Measurements from ENCODE around the gene OR5M10. TPM values are rescaled to one million over a fixed set of nuclear protein-coding genes. Genes with fewer than 3 reads are reported as not detected.

OR5M10 gene
- total and polyA plus RNA-seq, 2 donors from 2014 or later: not detected

- Histone ChIP-seq H3K4me3 (ENCODE audit: low read length in 3 of 3) (no peak overlapping the region), H3K27ac (ENCODE audit: low read depth in 2 of 2, low read length in 2 of 2) (no peak overlapping the region), H3K36me3 (ENCODE audit: control insufficient read depth in 2 of 3, insufficient read depth in 3 of 3, low read length in 3 of 3) (no peaks in the 10 kb centered on the region), H3K9ac (ENCODE audit: low read length in 3 of 3) (no peak overlapping the region), H3K9me3 (ENCODE audit: control insufficient read depth in 2 of 3, insufficient read depth in 1 of 3, low read length in 3 of 3) (no peaks in the 10 kb centered on the region), H3K27me3 (ENCODE audit: control insufficient read depth, insufficient read depth, low read length) (no peaks in the 10 kb centered on the region), H3K4me1 (ENCODE audit: control insufficient read depth in 2 of 3, insufficient read depth in 2 of 3, low read depth in 1 of 3, low read length in 3 of 3) (no peaks in the 10 kb centered on the region)
- no peak for DNase-seq
- intact Hi-C loops (cut with DNase I): no loop called here
- no peak for TF ChIP-seq CTCF (IDR thresholded peaks at IDR 0.05; ENCODE audit: borderline replicate concordance, extremely low read depth, insufficient read depth)
- FAIRE-seq: no peak
Measured at GRCh38 chr11:56533054-56533740, 44.3 kb downstream of the OR5M10 start.

- H3K4me1 ChIP-seq (ENCODE audit: control insufficient read depth in 2 of 3, insufficient read depth in 2 of 3, low read depth in 1 of 3, low read length in 3 of 3): no peaks in the 10 kb centered on the region
- intact Hi-C loops (cut with DNase I): no loop called here
- no peak for TF ChIP-seq CTCF (IDR thresholded peaks at IDR 0.05; ENCODE audit: borderline replicate concordance, extremely low read depth, insufficient read depth)
- H3K36me3 ChIP-seq (ENCODE audit: control insufficient read depth in 2 of 3, insufficient read depth in 3 of 3, low read length in 3 of 3): no peaks in the 10 kb centered on the region
- no peak overlapping the region for H3K27ac ChIP-seq (ENCODE audit: low read depth in 2 of 2, low read length in 2 of 2)
- H3K4me3 ChIP-seq (ENCODE audit: low read length in 3 of 3): no peak overlapping the region
- H3K9ac ChIP-seq (ENCODE audit: low read length in 3 of 3): no peak overlapping the region
- H3K27me3 ChIP-seq (ENCODE audit: control insufficient read depth, insufficient read depth, low read length): no peaks in the 10 kb centered on the region
- DNase-seq: no peak
- H3K9me3 ChIP-seq (ENCODE audit: control insufficient read depth in 2 of 3, insufficient read depth in 1 of 3, low read length in 3 of 3): no peaks in the 10 kb centered on the region
- FAIRE-seq: no peak
Measured at GRCh38 chr11:56531856-56532255, 45.7 kb downstream of the OR5M10 start.

Other genes starting within 250 kb of the OR5M10 start
- gene OR8K1, start 231.7 kb downstream of the OR5M10 start, total RNA-seq: not detected
- not detected for gene OR8K1, start 231.7 kb downstream of the OR5M10 start, polyA plus RNA-seq (ENCODE audit: insufficient read depth, low read depth, low replicate concordance)
- not detected for gene OR8J1, start 223.4 kb downstream of the OR5M10 start, total RNA-seq
- gene OR8J1, start 223.4 kb downstream of the OR5M10 start, polyA plus RNA-seq (ENCODE audit: insufficient read depth, low read depth, low replicate concordance): not detected
- not detected for gene OR8U1, start 202.1 kb downstream of the OR5M10 start, total RNA-seq
- gene OR8U1, start 202.1 kb downstream of the OR5M10 start, polyA plus RNA-seq (ENCODE audit: insufficient read depth, low read depth, low replicate concordance): not detected
- not detected for gene OR5AL1, start 165.0 kb downstream of the OR5M10 start, total RNA-seq
- not detected for gene OR5AL1, start 165.0 kb downstream of the OR5M10 start, polyA plus RNA-seq (ENCODE audit: insufficient read depth, low read depth, low replicate concordance)
- not detected for gene OR5M3, start 104.4 kb downstream of the OR5M10 start, total RNA-seq
- not detected for gene OR5M3, start 104.4 kb downstream of the OR5M10 start, polyA plus RNA-seq (ENCODE audit: insufficient read depth, low read depth, low replicate concordance)
- gene OR5M8, start 86.4 kb downstream of the OR5M10 start, total RNA-seq: not detected
- gene OR5M8, start 86.4 kb downstream of the OR5M10 start, polyA plus RNA-seq (ENCODE audit: insufficient read depth, low read depth, low replicate concordance): not detected
- not detected for gene OR5M11, start 34.5 kb downstream of the OR5M10 start, total RNA-seq
- gene OR5M11, start 34.5 kb downstream of the OR5M10 start, polyA plus RNA-seq (ENCODE audit: insufficient read depth, low read depth, low replicate concordance): not detected
- gene OR5M1, start 37.2 kb upstream of the OR5M10 start, total RNA-seq: not detected
- gene OR5M1, start 37.2 kb upstream of the OR5M10 start, polyA plus RNA-seq (ENCODE audit: insufficient read depth, low read depth, low replicate concordance): not detected
- gene OR5AP2, start 64.7 kb upstream of the OR5M10 start, total RNA-seq: not detected
- not detected for gene OR5AP2, start 64.7 kb upstream of the OR5M10 start, polyA plus RNA-seq (ENCODE audit: insufficient read depth, low read depth, low replicate concordance)
- not detected for gene OR5AR1, start 86.0 kb upstream of the OR5M10 start, total RNA-seq
- gene OR5AR1, start 86.0 kb upstream of the OR5M10 start, polyA plus RNA-seq (ENCODE audit: insufficient read depth, low read depth, low replicate concordance): not detected
- not detected for gene OR9G1, start 121.4 kb upstream of the OR5M10 start, total RNA-seq
- not detected for gene OR9G1, start 121.4 kb upstream of the OR5M10 start, polyA plus RNA-seq (ENCODE audit: insufficient read depth, low read depth, low replicate concordance)
- gene OR9G4, start 171.0 kb upstream of the OR5M10 start, total RNA-seq: not detected
- not detected for gene OR9G4, start 171.0 kb upstream of the OR5M10 start, polyA plus RNA-seq (ENCODE audit: insufficient read depth, low read depth, low replicate concordance)